ENCODE data around the gene XCL1. TPM values are rescaled to one million over a fixed set of nuclear protein-coding genes. Genes with fewer than 3 reads are reported as not detected.
"Not testable (repeated sequence)": the region's sequence is repeated elsewhere in the genome, so short reads cannot be mapped to it uniquely, and the experiment has no call there.

Gene XCL1
- total RNA-seq, 1 donor from 2014 or later: 0.38 TPM

GRCh38 chr1:168589167-168589566 is 12.8 kb downstream of the XCL1 start:
- peaks cover 13% of the 10 kb centered on the region for H3K27me3 Mint-ChIP-seq (ENCODE audit: unreplicated experiment)
- TF ChIP-seq, protein P1, sequence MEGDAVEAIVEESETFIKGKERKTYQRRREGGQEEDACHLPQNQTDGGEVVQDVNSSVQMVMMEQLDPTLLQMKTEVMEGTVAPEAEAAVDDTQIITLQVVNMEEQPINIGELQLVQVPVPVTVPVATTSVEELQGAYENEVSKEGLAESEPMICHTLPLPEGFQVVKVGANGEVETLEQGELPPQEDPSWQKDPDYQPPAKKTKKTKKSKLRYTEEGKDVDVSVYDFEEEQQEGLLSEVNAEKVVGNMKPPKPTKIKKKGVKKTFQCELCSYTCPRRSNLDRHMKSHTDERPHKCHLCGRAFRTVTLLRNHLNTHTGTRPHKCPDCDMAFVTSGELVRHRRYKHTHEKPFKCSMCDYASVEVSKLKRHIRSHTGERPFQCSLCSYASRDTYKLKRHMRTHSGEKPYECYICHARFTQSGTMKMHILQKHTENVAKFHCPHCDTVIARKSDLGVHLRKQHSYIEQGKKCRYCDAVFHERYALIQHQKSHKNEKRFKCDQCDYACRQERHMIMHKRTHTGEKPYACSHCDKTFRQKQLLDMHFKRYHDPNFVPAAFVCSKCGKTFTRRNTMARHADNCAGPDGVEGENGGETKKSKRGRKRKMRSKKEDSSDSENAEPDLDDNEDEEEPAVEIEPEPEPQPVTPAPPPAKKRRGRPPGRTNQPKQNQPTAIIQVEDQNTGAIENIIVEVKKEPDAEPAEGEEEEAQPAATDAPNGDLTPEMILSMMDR (IDR thresholded peaks at IDR 0.05): no peak
- H3K27ac Mint-ChIP-seq (ENCODE audit: unreplicated experiment): no peak overlapping the region
- peaks cover 19% of the 10 kb centered on the region for H3K4me1 Mint-ChIP-seq (ENCODE audit: unreplicated experiment)
- H3K9me3 Mint-ChIP-seq (ENCODE audit: unreplicated experiment): peaks cover 4% of the 10 kb centered on the region
- no peak for DNase-seq (ENCODE audit: extremely low spot score, unreplicated experiment)
- H3K36me3 Mint-ChIP-seq (ENCODE audit: unreplicated experiment): no peaks in the 10 kb centered on the region
- no peak overlapping the region for H3K4me3 Mint-ChIP-seq (ENCODE audit: unreplicated experiment)

DNA sequence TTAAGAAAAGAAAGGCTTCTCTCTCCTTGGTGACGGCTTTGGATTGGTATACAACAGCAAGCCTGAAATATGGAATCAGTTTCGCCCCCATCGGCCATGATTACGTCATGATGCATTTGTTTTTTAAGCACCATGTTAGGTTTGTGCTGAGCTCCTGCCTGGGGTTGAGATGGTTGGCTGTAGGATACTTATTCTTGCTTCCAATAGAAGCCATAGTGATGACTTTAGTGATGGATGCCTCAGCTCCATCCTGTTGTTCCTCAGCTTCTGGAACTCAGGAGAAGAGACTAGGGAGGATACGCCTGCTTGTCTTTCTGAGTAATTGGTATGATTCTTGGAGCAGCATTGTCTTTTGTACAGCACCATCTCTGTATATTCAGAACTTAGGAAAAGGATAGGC is 14.7 kb downstream of the XCL1 start:
- Mint-ChIP-seq H3K27ac (ENCODE audit: unreplicated experiment) (no peak overlapping the region), H3K4me3 (ENCODE audit: unreplicated experiment) (no peak overlapping the region), H3K9me3 (ENCODE audit: unreplicated experiment) (peaks cover 4% of the 10 kb centered on the region), H3K4me1 (ENCODE audit: unreplicated experiment) (no peaks in the 10 kb centered on the region), H3K36me3 (ENCODE audit: unreplicated experiment) (no peaks in the 10 kb centered on the region), H3K27me3 (ENCODE audit: unreplicated experiment) (peaks cover 13% of the 10 kb centered on the region)
- TF ChIP-seq, protein P1 (IDR thresholded peaks at IDR 0.05): no peak
- no peak for DNase-seq (ENCODE audit: extremely low spot score, unreplicated experiment)

- H3K9me3 Mint-ChIP-seq (ENCODE audit: unreplicated experiment): peaks cover 4% of the 10 kb centered on the region
- H3K36me3 Mint-ChIP-seq (ENCODE audit: unreplicated experiment): no peaks in the 10 kb centered on the region
- no peak overlapping the region for H3K4me3 Mint-ChIP-seq (ENCODE audit: unreplicated experiment)
- H3K27me3 Mint-ChIP-seq (ENCODE audit: unreplicated experiment): peaks cover 13% of the 10 kb centered on the region
- H3K27ac Mint-ChIP-seq (ENCODE audit: unreplicated experiment): no peak overlapping the region
- no peaks in the 10 kb centered on the region for H3K4me1 Mint-ChIP-seq (ENCODE audit: unreplicated experiment)
- TF ChIP-seq, protein P1 (IDR thresholded peaks at IDR 0.05): no peak
- DNase-seq (ENCODE audit: extremely low spot score, unreplicated experiment): no peak
Measured at GRCh38 chr1:168591641-168592250, 15.3 kb downstream of the XCL1 start.

GRCh38 chr1:168595403-168595802 is 19.0 kb downstream of the XCL1 start:
- H3K27me3 Mint-ChIP-seq (ENCODE audit: unreplicated experiment): peaks cover 14% of the 10 kb centered on the region
- not testable (repeated sequence) for H3K36me3 Mint-ChIP-seq (ENCODE audit: unreplicated experiment); H3K4me3 Mint-ChIP-seq (ENCODE audit: unreplicated experiment); DNase-seq (ENCODE audit: extremely low spot score, unreplicated experiment); H3K4me1 Mint-ChIP-seq (ENCODE audit: unreplicated experiment); H3K9me3 Mint-ChIP-seq (ENCODE audit: unreplicated experiment); H3K27ac Mint-ChIP-seq (ENCODE audit: unreplicated experiment)

GRCh38 chr1:168598125-168598524 is 21.7 kb downstream of the XCL1 start:
- Mint-ChIP-seq H3K4me1 (ENCODE audit: unreplicated experiment) (peaks cover 5% of the 10 kb centered on the region), H3K36me3 (ENCODE audit: unreplicated experiment) (no peaks in the 10 kb centered on the region), H3K27me3 (ENCODE audit: unreplicated experiment) (peaks cover 11% of the 10 kb centered on the region), H3K27ac (ENCODE audit: unreplicated experiment) (no peak overlapping the region), H3K4me3 (ENCODE audit: unreplicated experiment) (no peak overlapping the region), H3K9me3 (ENCODE audit: unreplicated experiment) (no peaks in the 10 kb centered on the region)
- TF ChIP-seq, protein P1 (IDR thresholded peaks at IDR 0.05): no peak
- no peak for DNase-seq (ENCODE audit: extremely low spot score, unreplicated experiment)

All from osteocyte (in vitro differentiated cells).